SJSA1 (cell line): ENCODE data around the gene GRID1. TPM values are rescaled to one million over a fixed set of nuclear protein-coding genes. Genes with fewer than 3 reads are reported as not detected.

Experiments used
- DNase-seq, 2 experiments: peaks; one replicate each; pipeline ENCODE4 v3.0.0-alpha.2; 2015 to 2020; ENCODE audit warnings: low spot score in 2 of 2, low read depth in 1 of 2
- H3K27ac ChIP-seq: fragments of 250-450 bp; sonication (Bioruptor Pico); 2 replicates; pipeline ENCODE4 v1.5.1; 2020; ENCODE audit warnings: mild to moderate bottlenecking, moderate library complexity
- H3K27me3 ChIP-seq: fragments of 250-450 bp; sonication (Bioruptor Pico); replicated peaks from 2 replicates; pipeline ENCODE4 v1.5.1; 2020; ENCODE audit warnings: mild to moderate bottlenecking, moderate library complexity
- H3K36me3 ChIP-seq: fragments of 250-450 bp; sonication (Bioruptor Pico); 2 replicates; pipeline ENCODE4 v1.5.1; 2020; ENCODE audit warnings: mild to moderate bottlenecking
- H3K4me1 ChIP-seq: fragments of 250-450 bp; sonication (Bioruptor Pico); replicated peaks from 2 replicates; pipeline ENCODE4 v1.6.1; 2021; ENCODE audit warnings: mild to moderate bottlenecking
- H3K4me3 ChIP-seq: fragments of 250-450 bp; sonication (Bioruptor Pico); 2 replicates; pipeline ENCODE4 v1.5.1; 2020; ENCODE audit warnings: mild to moderate bottlenecking
- H3K9me3 ChIP-seq: fragments of 250-450 bp; sonication (Bioruptor Pico); replicated peaks from 2 replicates; pipeline ENCODE4 v1.5.1; 2020; ENCODE audit warnings: mild to moderate bottlenecking
- total RNA-seq: library from RNA; depleted of rRNA; stranded (reverse); fragments of >200 nt; shearing (Covaris generic); gene quantifications from 2 replicates; pipeline ENCODE4 v1.2.3, GENCODE V29; 2014

Gene GRID1
- total RNA-seq, 1 experiment from 2014 or later, result 0.05 TPM

GRCh38 chr10:86217371-86218080 is 149.1 kb downstream of the GRID1 start:
- DNase-seq, result no peak
- H3K27ac ChIP-seq, result no peak overlapping the region
- no peaks in the 10 kb centered on the region for H3K27me3 ChIP-seq
- H3K4me1 ChIP-seq, result no peaks in the 10 kb centered on the region
- no peak overlapping the region for H3K4me3 ChIP-seq
- H3K36me3 ChIP-seq, result no peaks in the 10 kb centered on the region
- H3K9me3 ChIP-seq, result no peaks in the 10 kb centered on the region

DNA sequence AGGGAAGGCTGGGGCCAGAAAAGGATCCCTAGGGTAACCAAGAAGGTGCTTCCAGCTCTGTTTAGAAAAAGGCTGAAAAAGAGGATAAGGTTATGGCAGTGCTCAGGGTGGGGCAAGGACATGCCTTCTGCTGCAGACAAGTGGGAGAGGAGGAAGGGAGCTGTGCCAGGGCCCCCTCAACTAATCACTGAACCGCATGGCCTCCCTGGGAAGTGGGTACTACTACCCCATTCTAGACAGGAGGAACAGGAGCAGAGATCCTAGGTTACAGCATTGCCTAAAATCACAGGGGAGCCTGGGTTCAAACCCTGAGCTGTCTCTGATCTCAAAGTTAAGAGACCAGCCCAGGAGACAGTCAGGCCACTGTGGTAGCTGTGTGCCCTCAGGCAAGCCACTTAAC is 149.7 kb downstream of the GRID1 start:
- no peak for DNase-seq
- no peak overlapping the region for H3K27ac ChIP-seq
- no peaks in the 10 kb centered on the region for H3K27me3 ChIP-seq
- no peak overlapping the region for H3K4me3 ChIP-seq
- no peaks in the 10 kb centered on the region for H3K36me3 ChIP-seq
- H3K4me1 ChIP-seq, result no peaks in the 10 kb centered on the region
- H3K9me3 ChIP-seq, result no peaks in the 10 kb centered on the region

GRCh38 chr10:86215712-86216111 is 150.9 kb downstream of the GRID1 start:
- no peaks in the 10 kb centered on the region for H3K36me3 ChIP-seq
- no peaks in the 10 kb centered on the region for H3K9me3 ChIP-seq
- no peaks in the 10 kb centered on the region for H3K27me3 ChIP-seq
- H3K4me3 ChIP-seq, result no peak overlapping the region
- H3K27ac ChIP-seq, result no peak overlapping the region
- no peak for DNase-seq
- no peaks in the 10 kb centered on the region for H3K4me1 ChIP-seq

- Histone ChIP-seq H3K36me3 (no peaks in the 10 kb centered on the region), H3K4me3 (no peak overlapping the region), H3K27ac (no peak overlapping the region), H3K9me3 (no peaks in the 10 kb centered on the region), H3K4me1 (no peaks in the 10 kb centered on the region), H3K27me3 (no peaks in the 10 kb centered on the region)
- DNase-seq, result no peak
Observed at GRCh38 chr10:86215046-86215445, 151.5 kb downstream of the GRID1 start.

DNA sequence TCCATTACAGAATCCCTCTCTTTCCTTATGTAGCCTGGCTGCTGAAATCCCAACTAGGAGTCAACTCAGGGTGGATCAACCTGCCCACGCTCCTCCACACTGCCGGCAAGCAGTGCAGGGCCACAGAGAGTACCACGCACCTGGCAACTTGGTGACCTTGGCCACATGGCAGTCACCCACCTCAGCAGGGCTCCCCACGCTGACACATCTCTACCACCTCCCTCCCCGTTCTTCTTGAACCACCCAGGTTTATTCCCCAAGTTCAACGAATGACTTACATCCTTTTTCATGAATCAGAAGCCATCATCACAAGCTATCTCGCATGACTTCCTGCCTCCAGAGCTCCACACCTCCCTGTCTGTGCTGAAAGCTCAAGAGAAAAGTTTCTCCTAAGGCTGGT is 153.4 kb downstream of the GRID1 start:
- H3K36me3 ChIP-seq, result no peaks in the 10 kb centered on the region
- H3K27me3 ChIP-seq, result no peaks in the 10 kb centered on the region
- no peak for DNase-seq
- no peaks in the 10 kb centered on the region for H3K4me1 ChIP-seq
- H3K4me3 ChIP-seq, result no peak overlapping the region
- H3K27ac ChIP-seq, result no peak overlapping the region
- H3K9me3 ChIP-seq, result no peaks in the 10 kb centered on the region

- Histone ChIP-seq H3K4me1 (no peaks in the 10 kb centered on the region), H3K9me3 (no peaks in the 10 kb centered on the region), H3K4me3 (no peak overlapping the region), H3K27ac (no peak overlapping the region), H3K27me3 (no peaks in the 10 kb centered on the region), H3K36me3 (no peaks in the 10 kb centered on the region)
- no peak for DNase-seq
Observed at GRCh38 chr10:86212391-86212700, 154.2 kb downstream of the GRID1 start.

- Histone ChIP-seq H3K27me3 (no peaks in the 10 kb centered on the region), H3K4me1 (no peaks in the 10 kb centered on the region), H3K4me3 (no peak overlapping the region), H3K9me3 (no peaks in the 10 kb centered on the region), H3K36me3 (no peaks in the 10 kb centered on the region), H3K27ac (no peak overlapping the region)
- no peak for DNase-seq
Observed at GRCh38 chr10:86211691-86212390, 154.8 kb downstream of the GRID1 start.

DNA sequence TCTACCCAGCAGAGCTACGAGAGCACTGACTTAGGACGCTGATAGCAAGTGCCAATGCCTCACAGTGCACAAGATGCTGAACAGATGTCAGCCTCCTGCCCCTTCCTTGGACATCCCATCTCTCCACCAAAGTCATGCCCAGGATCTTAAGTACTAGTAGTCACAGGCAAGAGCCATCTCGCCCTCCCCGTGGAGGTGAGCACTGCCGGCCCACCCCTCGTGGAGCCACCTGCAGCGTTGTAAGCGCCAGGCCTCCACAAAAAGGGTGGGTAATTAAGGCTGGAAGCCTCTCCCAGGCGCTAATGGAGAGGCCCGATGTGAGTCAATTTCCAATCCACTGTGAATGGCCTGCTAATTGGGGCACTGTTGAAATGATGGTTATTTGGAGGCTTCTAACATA is 156.2 kb downstream of the GRID1 start:
- Histone ChIP-seq H3K27ac (no peak overlapping the region), H3K9me3 (no peaks in the 10 kb centered on the region), H3K4me3 (no peak overlapping the region), H3K27me3 (no peaks in the 10 kb centered on the region), H3K36me3 (no peaks in the 10 kb centered on the region), H3K4me1 (no peaks in the 10 kb centered on the region)
- DNase-seq, result no peak

- no peaks in the 10 kb centered on the region for H3K4me1 ChIP-seq
- H3K9me3 ChIP-seq, result no peaks in the 10 kb centered on the region
- no peaks in the 10 kb centered on the region for H3K36me3 ChIP-seq
- H3K27ac ChIP-seq, result no peak overlapping the region
- H3K4me3 ChIP-seq, result no peak overlapping the region
- no peaks in the 10 kb centered on the region for H3K27me3 ChIP-seq
- DNase-seq, result no peak
Observed at GRCh38 chr10:86209726-86210125, 156.9 kb downstream of the GRID1 start.

GRCh38 chr10:86207226-86207625 is 159.4 kb downstream of the GRID1 start:
- no peaks in the 10 kb centered on the region for H3K4me1 ChIP-seq
- H3K27me3 ChIP-seq, result no peaks in the 10 kb centered on the region
- no peaks in the 10 kb centered on the region for H3K36me3 ChIP-seq
- no peak overlapping the region for H3K27ac ChIP-seq
- DNase-seq, result no peak
- no peak overlapping the region for H3K4me3 ChIP-seq
- no peaks in the 10 kb centered on the region for H3K9me3 ChIP-seq

- Histone ChIP-seq H3K36me3 (no peaks in the 10 kb centered on the region), H3K4me3 (no peak overlapping the region), H3K27ac (no peak overlapping the region), H3K4me1 (no peaks in the 10 kb centered on the region), H3K27me3 (no peaks in the 10 kb centered on the region), H3K9me3 (no peaks in the 10 kb centered on the region)
- DNase-seq, result no peak
Observed at GRCh38 chr10:86206240-86206579, 160.4 kb downstream of the GRID1 start.

- H3K9me3 ChIP-seq, result no peaks in the 10 kb centered on the region
- no peak for DNase-seq
- H3K36me3 ChIP-seq, result no peaks in the 10 kb centered on the region
- H3K4me1 ChIP-seq, result no peaks in the 10 kb centered on the region
- H3K27me3 ChIP-seq, result no peaks in the 10 kb centered on the region
- no peak overlapping the region for H3K4me3 ChIP-seq
- no peak overlapping the region for H3K27ac ChIP-seq
Observed at GRCh38 chr10:86205306-86206239, 161.0 kb downstream of the GRID1 start.

DNA sequence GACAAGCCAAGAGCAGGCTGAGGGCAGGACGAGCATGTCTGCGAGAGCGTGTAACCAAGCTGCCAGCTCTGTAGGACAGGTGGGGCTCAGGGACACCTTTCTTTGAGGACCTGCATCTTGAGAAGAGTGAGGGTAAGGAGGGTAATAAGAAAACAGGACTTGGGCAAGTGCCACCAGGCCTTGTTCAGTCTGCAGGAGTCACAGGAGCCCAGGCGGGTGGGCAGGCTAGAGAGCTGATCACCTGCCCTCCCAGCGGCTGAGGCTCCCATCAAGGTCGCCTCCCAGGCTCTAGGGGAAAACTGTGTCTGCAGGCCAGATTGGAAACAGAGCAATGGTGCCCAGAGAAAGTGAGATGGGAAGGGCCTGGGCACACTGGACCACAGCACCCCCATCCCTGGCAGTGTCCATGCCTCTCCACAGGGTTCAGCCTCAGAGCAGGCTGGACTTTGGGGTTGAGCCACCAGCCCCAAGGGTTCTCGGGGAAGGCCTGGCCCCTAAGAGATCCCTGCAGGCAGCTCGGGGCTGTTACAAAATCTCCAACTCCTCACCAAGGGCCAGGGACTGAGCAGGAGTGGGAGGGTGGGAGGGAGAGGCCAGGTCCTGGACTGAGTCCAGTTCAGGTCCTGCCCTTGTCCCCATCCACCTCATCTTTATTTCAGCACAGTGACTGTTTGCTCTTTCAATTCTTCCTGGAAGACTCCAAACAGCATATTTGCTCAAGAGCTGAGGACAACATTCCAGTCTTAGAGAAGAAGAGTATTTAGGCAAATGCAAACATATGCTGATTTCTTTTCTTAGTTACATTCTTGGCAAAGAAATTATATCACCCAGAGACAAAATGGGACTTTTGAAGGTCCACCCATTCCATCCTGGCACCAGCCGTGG is 161.9 kb downstream of the GRID1 start:
- H3K4me1 ChIP-seq, result no peaks in the 10 kb centered on the region
- no peaks in the 10 kb centered on the region for H3K9me3 ChIP-seq
- H3K4me3 ChIP-seq, result no peak overlapping the region

More for the DNA sequence above, 161.9 kb downstream of the GRID1 start:
- H3K27ac ChIP-seq, result no peak overlapping the region
- no peak for DNase-seq
- H3K36me3 ChIP-seq, result no peaks in the 10 kb centered on the region
- H3K27me3 ChIP-seq, result no peaks in the 10 kb centered on the region
